ENCODE data around the gene HTR3E. TPM values are rescaled to one million over a fixed set of nuclear protein-coding genes. Genes with fewer than 3 reads are reported as not detected.
"Not testable (repeated sequence)": the region's sequence is repeated elsewhere in the genome, so short reads cannot be mapped to it uniquely, and the experiment has no call there.

HTR3E gene
- total RNA-seq, 2 donors from 2014 or later: 0.50 to 0.70 TPM

- ATAC-seq (no peak), DNase-seq (no peak)
- intact Hi-C loops (cut with DNase I, micrococcal nuclease): no loop called here
Measured at GRCh38 chr3:184097556-184097955, 692 bp downstream of the HTR3E start.

- DNase-seq (no peak), ATAC-seq (peak; percentile 88)
- intact Hi-C loops (cut with DNase I, micrococcal nuclease): no loop called here
Measured at GRCh38 chr3:184099806-184100686, 3.2 kb downstream of the HTR3E start.

- intact Hi-C loops (cut with DNase I, micrococcal nuclease): no loop called here
- no peak for DNase-seq
- no peak for ATAC-seq
Measured at GRCh38 chr3:184110316-184110725, 13.5 kb downstream of the HTR3E start.

- no peak for ATAC-seq
- DNase-seq: no peak
- intact Hi-C loops (cut with DNase I, micrococcal nuclease): no loop called here
Measured at GRCh38 chr3:184116017-184116416, 19.2 kb downstream of the HTR3E start.

- intact Hi-C loops (cut with DNase I, micrococcal nuclease): no loop called here
- ATAC-seq: no peak
- no peak for DNase-seq
Measured at GRCh38 chr3:184117636-184118035, 20.8 kb downstream of the HTR3E start.

- ATAC-seq; intact Hi-C loops (cut with DNase I, micrococcal nuclease); DNase-seq: not testable (repeated sequence)
Measured at GRCh38 chr3:184121031-184121430, 24.2 kb downstream of the HTR3E start.

- DNase-seq (no peak), ATAC-seq (no peak)
- intact Hi-C loops (cut with DNase I, micrococcal nuclease): no loop called here
Measured at GRCh38 chr3:184126006-184126405, 29.1 kb downstream of the HTR3E start.

GRCh38 chr3:184129012-184129411 is 32.1 kb downstream of the HTR3E start:
- peak in 1 of 2 donors; percentile 26 for DNase-seq
- peak; percentile 50 for ATAC-seq
- intact Hi-C loops (cut with DNase I, micrococcal nuclease): no loop called here

- DNase-seq (no peak), ATAC-seq (no peak)
- intact Hi-C loops (cut with DNase I, micrococcal nuclease): loop anchor here in 1 of 2 donors (10.0 kb wide), 1 partner anchor 112 kb away; the partner anchor contains the start of genes ALG3 and EEF1AKMT4
Measured at GRCh38 chr3:184132945-184133344, 36.1 kb downstream of the HTR3E start.

- DNase-seq (peak; percentile 86 to 87), ATAC-seq (peak; percentile 75)
- intact Hi-C loops (cut with DNase I, micrococcal nuclease): loop anchor here in 1 of 2 donors (10.0 kb wide), 1 partner anchor 111 kb away; the partner anchor contains the start of genes ALG3 and EEF1AKMT4
Measured at GRCh38 chr3:184133840-184134745, 37.2 kb downstream of the HTR3E start.

GRCh38 chr3:184134746-184135148 is 37.9 kb downstream of the HTR3E start:
- DNase-seq (no peak), ATAC-seq (no peak)
- intact Hi-C loops (cut with DNase I, micrococcal nuclease): loop anchor here in 1 of 2 donors (10.0 kb wide), 1 partner anchor 110 kb away; the partner anchor contains the start of genes ALG3 and EEF1AKMT4

GRCh38 chr3:184135149-184135910 is 38.5 kb downstream of the HTR3E start, which contains the start of gene EIF2B5:
EIF2B5 (plus strand) TSS chr3:184135358; CDS start chr3:184135386, 28 bp downstream.
- DNase-seq (peak; percentile 92 to 93), ATAC-seq (peak; percentile 91)
- intact Hi-C loops (cut with DNase I, micrococcal nuclease): loop anchor here in 1 of 2 donors (10.0 kb wide), 1 partner anchor 109 kb away; the partner anchor contains the start of genes ALG3 and EEF1AKMT4

GRCh38 chr3:184135911-184136260 is 39.0 kb downstream of the HTR3E start:
- ATAC-seq: no peak
- intact Hi-C loops (cut with DNase I, micrococcal nuclease): loop anchor here in 1 of 2 donors (10.0 kb wide), 1 partner anchor 109 kb away; the partner anchor contains the start of genes ALG3 and EEF1AKMT4
- no peak for DNase-seq

GRCh38 chr3:184140436-184140835 is 43.6 kb downstream of the HTR3E start:
- ATAC-seq: no peak
- DNase-seq: no peak
- intact Hi-C loops (cut with DNase I, micrococcal nuclease): no loop called here

- ATAC-seq (no peak), DNase-seq (no peak)
- intact Hi-C loops (cut with DNase I, micrococcal nuclease): no loop called here
Measured at GRCh38 chr3:184142199-184142598, 45.3 kb downstream of the HTR3E start.

GRCh38 chr3:184143327-184143726 is 46.5 kb downstream of the HTR3E start:
- intact Hi-C loops (cut with DNase I, micrococcal nuclease): no loop called here
- DNase-seq (no peak), ATAC-seq (no peak)

- intact Hi-C loops (cut with DNase I, micrococcal nuclease): no loop called here
- no peak for DNase-seq
Measured at GRCh38 chr3:184144505-184144904, 47.6 kb downstream of the HTR3E start.

GRCh38 chr3:184145111-184145524 is 48.3 kb downstream of the HTR3E start:
- DNase-seq (peak; percentile 53 to 58), ATAC-seq (peak; percentile 89)
- intact Hi-C loops (cut with DNase I, micrococcal nuclease): no loop called here

More at GRCh38 chr3:184144505-184144904, 47.6 kb downstream of the HTR3E start:
- ATAC-seq: no peak

Data from left colon (tissue), 2 donors.